Lung (tissue), 12 donors: ENCODE measurements around the gene C4BPB. TPM values are rescaled to one million over a fixed set of nuclear protein-coding genes. Genes with fewer than 3 reads are reported as not detected.

Experiments used
- ATAC-seq: fragments of 200-7000 bp; cut with Tn5 transposase; one replicate; pipeline ENCODE4 v1.9.1; 2020; ENCODE audit warnings: moderate number of reproducible peaks; ENCODE audit not compliant: insufficient read depth, low FRiP score
- DNase-seq, 3 donors: peaks; one replicate each; pipeline ENCODE4 v3.0.0-alpha.2; 2013 to 2017
- H3K27ac ChIP-seq, 2 donors: one replicate each; pipeline ENCODE4 v1.5.1; 2013; ENCODE audit warnings: mild to moderate bottlenecking in 2 of 2, moderate library complexity in 2 of 2, control low read depth in 1 of 2, inconsistent platforms in 1 of 2, low read depth in 1 of 2, low read length in 1 of 2
- H3K27me3 ChIP-seq, 3 donors: one replicate each; pipeline ENCODE4 v1.5.1; 2013; ENCODE audit warnings: low read length in 2 of 3; ENCODE audit not compliant: control insufficient read depth in 3 of 3, insufficient read depth in 3 of 3
- H3K36me3 ChIP-seq, 4 donors: one replicate each; pipeline ENCODE4 v1.5.1; 2013; ENCODE audit warnings: low read length in 4 of 4, mild to moderate bottlenecking in 1 of 4, moderate library complexity in 1 of 4; ENCODE audit not compliant: control insufficient read depth in 4 of 4, insufficient read depth in 4 of 4
- H3K4me1 ChIP-seq, 5 donors: one replicate each; pipeline ENCODE4 v1.5.1; 2013; ENCODE audit warnings: low read length in 5 of 5, mild to moderate bottlenecking in 2 of 5, moderate library complexity in 1 of 5; ENCODE audit not compliant: control insufficient read depth in 5 of 5, insufficient read depth in 5 of 5
- H3K4me3 ChIP-seq: one replicate; pipeline ENCODE4 v1.5.1; 2013; ENCODE audit warnings: mild to moderate bottlenecking, control low read depth, moderate library complexity
- H3K9ac ChIP-seq, 2 donors: one replicate each; pipeline ENCODE4 v1.5.1; 2013; ENCODE audit warnings: low read length in 2 of 2, control low read depth in 1 of 2; ENCODE audit not compliant: insufficient read depth in 1 of 2
- H3K9me3 ChIP-seq, 4 donors: one replicate each; pipeline ENCODE4 v1.5.1; 2013; ENCODE audit warnings: low read length in 3 of 4, mild to moderate bottlenecking in 1 of 4, moderate library complexity in 1 of 4; ENCODE audit not compliant: control insufficient read depth in 4 of 4, insufficient read depth in 3 of 4
- CTCF ChIP-seq: IDR thresholded peaks from 2 replicates; pipeline ENCODE4 v1.5.1; 2012; ENCODE audit warnings: mild to moderate bottlenecking; ENCODE audit errors: control extremely low read depth, extremely low read depth
- WGBS, 2 donors: extraction: QIAGEN DNeasy Blood & Tissue Kit; methylation state at CpG; one replicate each; pipeline ENCODE4 v1.1.7; 2013; 5-methylcytosine and 5-hydroxymethylcytosine counted together
- polyA plus RNA-seq, 2 donors: library from polyadenylated mRNA; stranded (reverse); fragments of 200-250 nt; gene quantifications; one replicate each; pipeline ENCODE4 v1.2.1, GENCODE V29; 2013
- total RNA-seq, 2 donors: library from RNA; depleted of rRNA in 1 of 2; stranded (reverse); fragments of >200 nt in 1 of 2; gene quantifications; one replicate each; pipeline ENCODE4 v1.2.1, GENCODE V29; 2014 to 2021
- donor health status: control.
- donor health status: control.
- donor health status: Bipolar disorder and iron deficiency.
- donor health status: healthy.
- donor health status: DM: yes; HTN: yes; CAD: no.

The C4BPB gene
- total and polyA plus RNA-seq, 4 donors, result 2.6 to 6.5 (median 4.7) TPM

DNA sequence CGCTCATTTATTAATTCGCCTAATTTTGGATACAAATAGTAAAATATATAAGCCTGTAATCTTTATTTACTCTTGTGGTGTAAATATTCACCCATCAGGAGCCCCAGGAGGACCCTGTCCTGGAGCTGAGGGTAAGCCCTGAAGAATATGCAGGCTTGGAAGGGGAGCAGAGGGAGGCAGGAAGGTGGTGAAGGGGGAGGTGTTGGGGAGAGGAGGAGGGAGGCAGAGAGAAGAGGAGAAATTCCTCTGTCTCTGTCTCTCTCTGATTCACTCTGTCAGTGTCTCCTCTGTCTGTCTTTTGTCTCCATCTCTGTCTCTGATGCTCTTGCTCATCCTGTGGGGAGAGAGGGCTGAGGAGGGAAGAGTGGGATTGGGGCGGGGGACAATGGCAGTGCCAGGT is 2.8 kb upstream of the C4BPB start:
- peak overlapping the region in 1 of 2 donors; percentile 26 for H3K27ac ChIP-seq

DNA sequence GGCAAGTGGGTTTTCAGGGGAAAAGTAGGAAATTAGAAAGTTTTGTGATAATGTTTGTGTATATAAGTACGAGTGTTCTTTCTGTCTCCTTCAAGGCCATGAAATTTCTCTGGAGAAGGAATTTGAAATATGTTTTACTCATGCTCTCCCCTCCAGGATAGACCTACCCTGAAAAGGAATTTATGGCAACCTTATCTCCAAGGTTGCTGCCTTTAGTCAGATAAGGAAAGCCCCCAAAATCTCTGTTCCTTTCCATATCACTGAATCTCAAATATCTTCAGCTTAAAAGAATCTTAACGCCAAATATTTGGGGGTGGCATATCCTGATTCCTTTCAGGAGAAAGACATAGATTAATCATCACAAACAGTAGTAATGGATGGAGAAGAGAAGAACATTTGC is 499 bp upstream of the C4BPB start:
- Histone ChIP-seq H3K4me3 (no peak overlapping the region), H3K9me3 (peaks cover 0 to 2% (median 0%) of the 10 kb centered on the region in 4 donors), H3K27ac (no peak overlapping the region), H3K9ac (no peak overlapping the region), H3K4me1 (peaks cover 0 to 10% (median 0%) of the 10 kb centered on the region in 5 donors), H3K36me3 (no peaks in the 10 kb centered on the region), H3K27me3 (no peaks in the 10 kb centered on the region)
- 65 to 82% methylated on average over 2 of the region's 2 CpGs for whole genome bisulfite sequencing, 2 donors
- no peak for ATAC-seq
- DNase-seq, result no peak
- TF ChIP-seq CTCF, result no peak

More for the DNA sequence above, 2.8 kb upstream of the C4BPB start:
- H3K9me3 ChIP-seq, result peaks cover 0 to 2% (median 0%) of the 10 kb centered on the region in 4 donors
- H3K36me3 ChIP-seq, result no peaks in the 10 kb centered on the region
- 65 to 87% methylated on average over 3 of the region's 3 CpGs for WGBS, 2 donors
- H3K27me3 ChIP-seq, result no peaks in the 10 kb centered on the region
- DNase-seq, result no peak
- TF ChIP-seq CTCF, result no peak
- H3K4me3 ChIP-seq, result no peak overlapping the region
- H3K9ac ChIP-seq, result no peak overlapping the region
- no peak for ATAC-seq
- H3K4me1 ChIP-seq, result peaks cover 0 to 10% (median 0%) of the 10 kb centered on the region in 5 donors

DNA sequence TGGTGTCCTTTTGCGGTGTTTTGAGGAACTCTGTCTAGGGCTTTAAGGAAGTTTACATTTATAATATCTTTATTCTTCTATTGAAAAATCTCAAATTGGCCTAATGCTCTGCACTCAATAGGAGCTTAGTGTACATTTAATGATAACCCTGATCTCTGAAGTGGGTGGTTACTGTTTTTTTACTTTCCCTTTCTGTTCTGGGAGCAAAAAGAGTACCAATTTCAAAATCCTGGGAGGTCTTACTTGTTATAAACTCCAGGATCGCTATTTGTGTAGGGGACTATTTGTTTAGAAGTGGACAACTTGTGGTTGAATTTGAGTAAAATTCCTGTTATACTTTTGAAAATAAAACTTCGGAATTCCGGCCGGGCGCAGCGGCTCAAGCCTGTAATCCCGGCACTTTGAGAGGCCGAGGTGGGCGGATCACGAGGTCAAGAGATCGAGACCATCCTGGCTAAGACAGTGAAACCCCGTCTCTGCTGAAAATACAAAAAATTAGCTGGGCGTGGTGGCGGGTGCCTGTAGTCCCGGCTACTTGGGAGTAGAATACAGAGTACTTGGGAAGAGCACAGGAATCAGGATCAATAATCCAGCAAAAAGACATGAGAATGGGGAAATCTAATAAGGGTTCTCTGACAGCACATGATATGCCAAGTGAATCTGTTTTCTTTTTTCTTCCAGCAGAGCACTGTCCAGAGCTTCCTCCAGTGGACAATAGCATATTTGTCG is 1.1 kb downstream of the C4BPB start:
- Histone ChIP-seq H3K4me1 (peaks cover 0 to 10% (median 0%) of the 10 kb centered on the region in 5 donors), H3K36me3 (no peaks in the 10 kb centered on the region), H3K4me3 (no peak overlapping the region), H3K27ac (no peak overlapping the region), H3K27me3 (no peaks in the 10 kb centered on the region), H3K9ac (no peak overlapping the region), H3K9me3 (peaks cover 0 to 2% (median 0%) of the 10 kb centered on the region in 4 donors)
- WGBS, 2 donors, result 91 to 95% methylated on average over 17 of the region's 17 CpGs
- DNase-seq (no peak), ATAC-seq (no peak)
- no peak for TF ChIP-seq CTCF
